Measurements from ENCODE around the gene SV2C.

- TF ChIP-seq CTCF (conservative IDR thresholded peaks at IDR 0.05 in 1 of 2, IDR thresholded peaks at IDR 0.05 in 1 of 2; ENCODE audit: low read depth in 1 of 2, low read length in 2 of 2) = no peak
- TF ChIP-seq EZH2 (IDR thresholded peaks at IDR 0.05; ENCODE audit: low read length, missing control alignments) = no peak
Observed at GRCh38 chr5:76269259-76269931, 186.2 kb downstream of the SV2C start.

Data from fibroblast of lung (primary cell).